ENCODE measurements around the gene AMBN.

Gene AMBN

DNA sequence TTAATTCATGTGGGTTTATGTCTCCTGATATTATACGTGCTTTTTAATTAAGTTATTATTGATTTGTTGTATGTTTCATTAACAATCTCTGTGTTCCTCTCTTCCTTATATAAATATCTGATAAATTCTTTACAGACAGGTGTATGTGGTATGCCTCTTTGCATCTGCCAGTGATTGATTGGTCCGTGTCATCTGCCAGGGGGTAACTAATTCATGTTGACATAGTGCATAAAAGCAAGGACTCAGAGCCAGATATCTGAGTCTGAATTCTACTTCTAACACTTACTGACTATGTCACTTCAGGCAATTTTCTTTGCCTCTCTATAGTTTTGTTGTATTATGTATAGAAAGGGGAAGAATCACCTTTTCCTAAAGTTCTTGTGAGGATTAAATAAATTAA, 5.2 kb upstream of the AMBN start:
- Histone ChIP-seq H3K27ac (replicated peaks; ENCODE audit: low read length) (no peak overlapping the region), H4K8ac (ENCODE audit: low read depth, low read length) (no peak overlapping the region), H2BK15ac (ENCODE audit: low read length) (no peak overlapping the region), H3K4ac (ENCODE audit: low read length) (no peak overlapping the region), H3K18ac (ENCODE audit: low read length) (no peak overlapping the region), H3K4me1 (ENCODE audit: control insufficient read depth in 2 of 2, insufficient read depth in 1 of 2, low read depth in 1 of 2, low read length in 2 of 2) (no peaks in the 10 kb centered on the region), H2BK5ac (ENCODE audit: low read length) (no peak overlapping the region), H3K23ac (ENCODE audit: low read depth, low read length, poor library complexity) (no peak overlapping the region), H3K9ac (ENCODE audit: low read depth, low read length, poor library complexity) (no peak overlapping the region), H3K4me3 (ENCODE audit: low read length in 2 of 2) (no peak overlapping the region), H3K4me2 (ENCODE audit: insufficient read depth, low read length, poor library complexity, severe bottlenecking) (no peak overlapping the region), H3K9me3 (replicated peaks in 1 of 2; ENCODE audit: control insufficient read depth in 2 of 2, insufficient read depth in 1 of 2, low read depth in 1 of 2, low read length in 2 of 2) (no peaks in the 10 kb centered on the region), H2BK12ac (ENCODE audit: low read length) (no peak overlapping the region), H2AFZ (ENCODE audit: low read length) (no peak overlapping the region), H3K79me1 (ENCODE audit: low read depth, low read length) (no peaks in the 10 kb centered on the region), H3K27me3 (ENCODE audit: control insufficient read depth in 3 of 3, insufficient read depth in 3 of 3, low read depth in 1 of 3, low read length in 3 of 3) (no peaks in the 10 kb centered on the region), H2AK5ac (ENCODE audit: low read depth, low read length) (no peak overlapping the region), H3K36me3 (replicated peaks in 1 of 2; ENCODE audit: control insufficient read depth in 2 of 2, insufficient read depth in 2 of 2, low read length in 2 of 2) (no peaks in the 10 kb centered on the region), H4K91ac (ENCODE audit: low read depth, low read length, poor library complexity) (no peak overlapping the region), H3K14ac (ENCODE audit: low read length) (no peak overlapping the region), H2BK120ac (ENCODE audit: low read depth, low read length) (no peak overlapping the region)
- no peak for DNase-seq (ENCODE audit: low spot score)
- no CpG with 5 or more reads among the region's 2 CpGs for WGBS, 2 donors (ENCODE audit: extremely low coverage in 2 of 2, insufficient read length in 2 of 2, insufficient replicate concordance in 1 of 2)

DNA sequence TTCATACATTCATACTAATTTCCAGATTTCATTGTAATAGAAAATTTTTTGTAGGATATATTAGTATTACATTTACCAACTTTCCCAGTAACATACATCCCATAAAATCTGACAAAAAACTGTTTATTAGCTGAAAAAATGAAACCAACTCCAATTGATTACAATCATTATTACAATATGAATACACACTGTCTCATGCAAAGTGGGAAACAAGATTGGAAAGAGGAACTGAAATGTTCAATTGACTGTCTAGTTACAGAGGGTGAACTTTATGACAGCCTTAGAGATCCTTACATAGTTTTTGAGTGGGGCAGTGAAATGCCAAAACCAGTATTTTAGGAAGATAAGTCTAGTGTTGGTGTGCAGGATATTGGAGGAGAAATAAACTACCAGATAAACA, 2.3 kb upstream of the AMBN start:
- H3K4me3 ChIP-seq (ENCODE audit: low read length in 2 of 2) = no peak overlapping the region
- no peak overlapping the region for H3K4ac ChIP-seq (ENCODE audit: low read length)
- H4K91ac ChIP-seq (ENCODE audit: low read depth, low read length, poor library complexity) = no peak overlapping the region
- H2BK120ac ChIP-seq (ENCODE audit: low read depth, low read length) = no peak overlapping the region
- no peak overlapping the region for H3K18ac ChIP-seq (ENCODE audit: low read length)
- H2BK15ac ChIP-seq (ENCODE audit: low read length) = no peak overlapping the region
- H3K79me1 ChIP-seq (ENCODE audit: low read depth, low read length) = no peaks in the 10 kb centered on the region
- H2BK12ac ChIP-seq (ENCODE audit: low read length) = no peak overlapping the region
- no peak overlapping the region for H2AK5ac ChIP-seq (ENCODE audit: low read depth, low read length)
- H2BK5ac ChIP-seq (ENCODE audit: low read length) = no peak overlapping the region
- no peak overlapping the region for H3K27ac ChIP-seq (replicated peaks; ENCODE audit: low read length)
- H3K9ac ChIP-seq (ENCODE audit: low read depth, low read length, poor library complexity) = no peak overlapping the region
- no peak overlapping the region for H3K4me2 ChIP-seq (ENCODE audit: insufficient read depth, low read length, poor library complexity, severe bottlenecking)
- no peaks in the 10 kb centered on the region for H3K27me3 ChIP-seq (ENCODE audit: control insufficient read depth in 3 of 3, insufficient read depth in 3 of 3, low read depth in 1 of 3, low read length in 3 of 3)
- DNase-seq (ENCODE audit: low spot score) = no peak
- no peak overlapping the region for H3K14ac ChIP-seq (ENCODE audit: low read length)
- H3K23ac ChIP-seq (ENCODE audit: low read depth, low read length, poor library complexity) = no peak overlapping the region
- H3K36me3 ChIP-seq (replicated peaks in 1 of 2; ENCODE audit: control insufficient read depth in 2 of 2, insufficient read depth in 2 of 2, low read length in 2 of 2) = no peaks in the 10 kb centered on the region
- no peaks in the 10 kb centered on the region for H3K4me1 ChIP-seq (ENCODE audit: control insufficient read depth in 2 of 2, insufficient read depth in 1 of 2, low read depth in 1 of 2, low read length in 2 of 2)
- no peak overlapping the region for H2AFZ ChIP-seq (ENCODE audit: low read length)
- no peaks in the 10 kb centered on the region for H3K9me3 ChIP-seq (replicated peaks in 1 of 2; ENCODE audit: control insufficient read depth in 2 of 2, insufficient read depth in 1 of 2, low read depth in 1 of 2, low read length in 2 of 2)
- H4K8ac ChIP-seq (ENCODE audit: low read depth, low read length) = no peak overlapping the region

DNA sequence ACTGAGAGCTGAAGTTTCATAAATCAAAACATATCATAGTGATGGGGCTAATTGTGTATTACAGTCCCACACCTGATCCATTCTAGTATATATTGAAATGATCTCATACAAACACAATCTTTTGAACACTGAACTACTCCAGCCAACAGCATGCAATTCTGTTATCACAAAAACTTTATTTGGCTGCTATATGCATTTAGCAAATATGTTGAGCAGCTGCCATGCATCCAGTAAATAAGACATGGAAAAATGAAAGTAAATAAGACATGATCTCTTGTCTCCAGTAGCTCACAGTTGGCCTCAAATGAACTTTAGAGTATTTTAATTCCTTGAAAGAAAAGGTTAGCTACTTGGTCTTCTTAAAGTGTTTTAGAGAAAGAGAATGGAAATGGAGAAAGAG, 2.1 kb downstream of the AMBN start:
- H3K23ac ChIP-seq (ENCODE audit: low read depth, low read length, poor library complexity) = no peak overlapping the region
- H2AFZ ChIP-seq (ENCODE audit: low read length) = no peak overlapping the region
- H3K4ac ChIP-seq (ENCODE audit: low read length) = no peak overlapping the region
- H4K8ac ChIP-seq (ENCODE audit: low read depth, low read length) = no peak overlapping the region
- H3K27ac ChIP-seq (replicated peaks; ENCODE audit: low read length) = no peak overlapping the region
- H3K18ac ChIP-seq (ENCODE audit: low read length) = no peak overlapping the region
- no peak overlapping the region for H3K4me2 ChIP-seq (ENCODE audit: insufficient read depth, low read length, poor library complexity, severe bottlenecking)
- no peak overlapping the region for H2BK12ac ChIP-seq (ENCODE audit: low read length)
- no peak overlapping the region for H3K4me3 ChIP-seq (ENCODE audit: low read length in 2 of 2)
- H3K9ac ChIP-seq (ENCODE audit: low read depth, low read length, poor library complexity) = no peak overlapping the region
- H2BK120ac ChIP-seq (ENCODE audit: low read depth, low read length) = no peak overlapping the region
- no peaks in the 10 kb centered on the region for H3K9me3 ChIP-seq (replicated peaks in 1 of 2; ENCODE audit: control insufficient read depth in 2 of 2, insufficient read depth in 1 of 2, low read depth in 1 of 2, low read length in 2 of 2)
- no peak overlapping the region for H3K14ac ChIP-seq (ENCODE audit: low read length)
- H2BK5ac ChIP-seq (ENCODE audit: low read length) = no peak overlapping the region
- no peak overlapping the region for H2AK5ac ChIP-seq (ENCODE audit: low read depth, low read length)
- H4K91ac ChIP-seq (ENCODE audit: low read depth, low read length, poor library complexity) = no peak overlapping the region
- H3K79me1 ChIP-seq (ENCODE audit: low read depth, low read length) = no peaks in the 10 kb centered on the region
- H2BK15ac ChIP-seq (ENCODE audit: low read length) = no peak overlapping the region
- H3K36me3 ChIP-seq (replicated peaks in 1 of 2; ENCODE audit: control insufficient read depth in 2 of 2, insufficient read depth in 2 of 2, low read length in 2 of 2) = no peaks in the 10 kb centered on the region
- no peaks in the 10 kb centered on the region for H3K27me3 ChIP-seq (ENCODE audit: control insufficient read depth in 3 of 3, insufficient read depth in 3 of 3, low read depth in 1 of 3, low read length in 3 of 3)
- no peaks in the 10 kb centered on the region for H3K4me1 ChIP-seq (ENCODE audit: control insufficient read depth in 2 of 2, insufficient read depth in 1 of 2, low read depth in 1 of 2, low read length in 2 of 2)
- no peak for DNase-seq (ENCODE audit: low spot score)

DNA sequence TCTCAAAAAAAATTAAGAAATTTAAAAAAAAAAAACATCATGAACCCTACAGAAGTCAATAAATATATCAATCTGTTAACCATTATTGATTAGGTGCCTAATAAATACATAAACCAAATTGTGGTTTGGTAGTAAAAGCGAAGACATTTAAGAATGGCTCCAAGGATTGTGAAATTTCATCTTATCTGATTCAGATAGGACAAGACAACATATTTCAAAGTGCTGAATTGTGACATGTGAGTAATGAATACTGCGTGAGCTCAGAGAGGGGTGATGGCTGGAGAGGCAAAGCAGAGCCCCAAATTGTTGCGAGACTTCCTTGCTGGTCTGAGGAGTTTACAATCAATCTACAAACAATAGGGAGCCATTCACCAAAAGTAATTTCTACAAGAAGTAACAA, 8.2 kb downstream of the AMBN start:
- Histone ChIP-seq H3K4ac (ENCODE audit: low read length) (no peak overlapping the region), H2BK5ac (ENCODE audit: low read length) (no peak overlapping the region), H2AFZ (ENCODE audit: low read length) (no peak overlapping the region), H3K9me3 (replicated peaks in 1 of 2; ENCODE audit: control insufficient read depth in 2 of 2, insufficient read depth in 1 of 2, low read depth in 1 of 2, low read length in 2 of 2) (no peaks in the 10 kb centered on the region), H3K79me1 (ENCODE audit: low read depth, low read length) (no peaks in the 10 kb centered on the region), H2BK120ac (ENCODE audit: low read depth, low read length) (no peak overlapping the region), H3K36me3 (replicated peaks in 1 of 2; ENCODE audit: control insufficient read depth in 2 of 2, insufficient read depth in 2 of 2, low read length in 2 of 2) (no peaks in the 10 kb centered on the region), H4K91ac (ENCODE audit: low read depth, low read length, poor library complexity) (no peak overlapping the region), H2BK12ac (ENCODE audit: low read length) (no peak overlapping the region), H3K9ac (ENCODE audit: low read depth, low read length, poor library complexity) (no peak overlapping the region), H3K4me3 (ENCODE audit: low read length in 2 of 2) (no peak overlapping the region), H3K14ac (ENCODE audit: low read length) (no peak overlapping the region), H4K8ac (ENCODE audit: low read depth, low read length) (no peak overlapping the region), H3K27ac (replicated peaks; ENCODE audit: low read length) (no peak overlapping the region), H3K27me3 (ENCODE audit: control insufficient read depth in 3 of 3, insufficient read depth in 3 of 3, low read depth in 1 of 3, low read length in 3 of 3) (no peaks in the 10 kb centered on the region), H2AK5ac (ENCODE audit: low read depth, low read length) (no peak overlapping the region), H3K4me1 (ENCODE audit: control insufficient read depth in 2 of 2, insufficient read depth in 1 of 2, low read depth in 1 of 2, low read length in 2 of 2) (no peaks in the 10 kb centered on the region), H3K4me2 (ENCODE audit: insufficient read depth, low read length, poor library complexity, severe bottlenecking) (no peak overlapping the region), H3K23ac (ENCODE audit: low read depth, low read length, poor library complexity) (no peak overlapping the region), H3K18ac (ENCODE audit: low read length) (no peak overlapping the region), H2BK15ac (ENCODE audit: low read length) (no peak overlapping the region)
- WGBS, 2 donors (ENCODE audit: extremely low coverage in 2 of 2, insufficient read length in 2 of 2, insufficient replicate concordance in 1 of 2) = no CpG with 5 or more reads among the region's 3 CpGs
- DNase-seq (ENCODE audit: low spot score) = no peak

Measured in neuronal stem cell (in vitro differentiated cells).